ENCODE results near the gene SERGEF.
A peak's percentile ranks its signal among the peaks of the same experiment; 100 is the strongest.

SERGEF gene

GRCh38 chr11:18012906-18013781 lies at the start of gene SERGEF:
Gene SERGEF, minus strand, starts transcription at chr11:18013047. Its CDS starts 37 bp downstream, at chr11:18013010.
- peak; percentile 8; the same call in 1 of the 2 replicates for TF ChIP-seq ZFX (IDR thresholded peaks at IDR 0.05)
- TF ChIP-seq, protein P1, sequence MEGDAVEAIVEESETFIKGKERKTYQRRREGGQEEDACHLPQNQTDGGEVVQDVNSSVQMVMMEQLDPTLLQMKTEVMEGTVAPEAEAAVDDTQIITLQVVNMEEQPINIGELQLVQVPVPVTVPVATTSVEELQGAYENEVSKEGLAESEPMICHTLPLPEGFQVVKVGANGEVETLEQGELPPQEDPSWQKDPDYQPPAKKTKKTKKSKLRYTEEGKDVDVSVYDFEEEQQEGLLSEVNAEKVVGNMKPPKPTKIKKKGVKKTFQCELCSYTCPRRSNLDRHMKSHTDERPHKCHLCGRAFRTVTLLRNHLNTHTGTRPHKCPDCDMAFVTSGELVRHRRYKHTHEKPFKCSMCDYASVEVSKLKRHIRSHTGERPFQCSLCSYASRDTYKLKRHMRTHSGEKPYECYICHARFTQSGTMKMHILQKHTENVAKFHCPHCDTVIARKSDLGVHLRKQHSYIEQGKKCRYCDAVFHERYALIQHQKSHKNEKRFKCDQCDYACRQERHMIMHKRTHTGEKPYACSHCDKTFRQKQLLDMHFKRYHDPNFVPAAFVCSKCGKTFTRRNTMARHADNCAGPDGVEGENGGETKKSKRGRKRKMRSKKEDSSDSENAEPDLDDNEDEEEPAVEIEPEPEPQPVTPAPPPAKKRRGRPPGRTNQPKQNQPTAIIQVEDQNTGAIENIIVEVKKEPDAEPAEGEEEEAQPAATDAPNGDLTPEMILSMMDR (conservative IDR thresholded peaks at IDR 0.05), result peak; percentile 23
- peak within 1 kb of the TSS; percentile 79 for H3K27ac ChIP-seq

- TF ChIP-seq, protein P1 (conservative IDR thresholded peaks at IDR 0.05), result no peak
- no peak for TF ChIP-seq ZFX (IDR thresholded peaks at IDR 0.05)
- no peak overlapping the region for H3K27ac ChIP-seq
Observed at GRCh38 chr11:18061351-18061750, 48.5 kb upstream of the SERGEF start.

DNA sequence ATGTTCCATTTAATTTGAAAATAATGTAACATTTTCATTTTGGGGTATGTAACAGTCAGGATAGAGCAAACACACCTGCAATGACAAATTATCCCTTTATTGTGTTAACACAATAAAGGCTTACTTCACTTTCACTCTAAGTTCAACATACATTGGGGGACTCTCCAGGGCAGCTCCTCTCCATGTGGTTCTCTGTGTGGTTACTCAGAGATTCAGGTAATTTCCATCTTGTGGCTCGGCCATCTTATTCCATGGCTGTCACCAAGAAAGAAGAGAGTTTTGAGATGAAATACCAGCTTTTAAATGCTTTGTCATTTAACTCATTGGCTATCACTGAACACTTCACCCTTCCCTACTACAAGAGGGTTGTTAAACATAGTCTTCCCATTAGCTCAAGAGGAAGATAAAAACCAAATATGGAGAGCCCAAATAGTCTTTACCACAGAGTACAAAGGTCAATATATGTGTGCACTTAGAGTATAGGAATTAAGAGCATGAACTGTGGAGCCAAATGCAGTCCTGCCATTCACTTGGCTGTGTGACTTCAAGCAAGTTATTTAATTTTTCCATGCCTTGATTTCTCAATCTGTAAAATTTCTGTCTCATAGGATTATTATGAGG lies 43.8 kb upstream of the SERGEF start:
- no peak for TF ChIP-seq ZFX (IDR thresholded peaks at IDR 0.05)
- TF ChIP-seq, protein P1 (conservative IDR thresholded peaks at IDR 0.05), result no peak
- H3K27ac ChIP-seq, result no peak overlapping the region

- TF ChIP-seq, protein P1 (conservative IDR thresholded peaks at IDR 0.05), result no peak
- TF ChIP-seq ZFX (IDR thresholded peaks at IDR 0.05), result no peak
- no peak overlapping the region for H3K27ac ChIP-seq
Observed at GRCh38 chr11:18054511-18055103, 41.8 kb upstream of the SERGEF start.

DNA sequence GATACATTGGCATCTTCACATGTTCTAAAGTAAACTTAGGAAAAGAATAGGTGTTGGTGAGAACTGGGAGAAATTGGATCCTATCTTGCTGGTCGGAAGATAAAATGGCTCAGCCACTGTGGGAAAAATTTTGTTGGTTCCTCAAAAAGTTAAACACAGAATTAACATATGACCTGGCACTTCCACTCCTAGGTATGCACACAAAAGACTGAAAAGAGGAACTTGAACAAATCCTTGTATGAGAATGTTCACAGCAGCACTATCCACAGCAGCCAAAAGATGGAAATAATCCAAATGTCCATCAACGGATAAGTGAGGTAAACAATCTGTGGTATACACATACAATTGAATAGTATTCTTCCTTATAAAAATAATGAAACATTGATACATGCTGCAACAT lies 38.0 kb upstream of the SERGEF start:
- H3K27ac ChIP-seq, result no peak overlapping the region
- TF ChIP-seq, protein P1 (conservative IDR thresholded peaks at IDR 0.05), result no peak
- TF ChIP-seq ZFX (IDR thresholded peaks at IDR 0.05), result no peak

- TF ChIP-seq ZFX (IDR thresholded peaks at IDR 0.05), result no peak
- no peak within 1 kb of the TSS for H3K27ac ChIP-seq
Observed at GRCh38 chr11:18046116-18046777, 33.4 kb upstream of the SERGEF start, which contains the start of gene TPH1. Gene TPH1, minus strand, starts transcription at chr11:18046269. Its CDS starts 5,507 bp downstream, at chr11:18040762.

- TF ChIP-seq, protein P1 (conservative IDR thresholded peaks at IDR 0.05), result no peak
- no peak for TF ChIP-seq ZFX (IDR thresholded peaks at IDR 0.05)
- no peak overlapping the region for H3K27ac ChIP-seq
Observed at GRCh38 chr11:18036456-18036855, 23.6 kb upstream of the SERGEF start.
